ENCODE results near the gene PHYHIPL. TPM values are rescaled to one million over a fixed set of nuclear protein-coding genes. Genes with fewer than 3 reads are reported as not detected.

The PHYHIPL gene
- total and polyA plus RNA-seq, 2 of the 4 experiments (the other 2 are of a cell fraction), result not detected

GRCh38 chr10:59190332-59190731 is 13.9 kb downstream of the PHYHIPL start:
- H3K4me1 ChIP-seq (ENCODE audit: control insufficient read depth, insufficient read depth, low read length), result no peaks in the 10 kb centered on the region
- H4K8ac ChIP-seq (ENCODE audit: low read depth in 2 of 2, low read length in 2 of 2), result no peak overlapping the region
- H2BK120ac ChIP-seq (ENCODE audit: low read depth, low read length), result no peak overlapping the region
- no peak overlapping the region for H3K14ac ChIP-seq (replicated peaks; ENCODE audit: low read depth, low read length)
- no CpG with 5 or more reads among the region's 1 CpG for WGBS, 2 experiments (ENCODE audit: extremely low coverage in 2 of 2, insufficient read length in 1 of 2)
- H4K5ac ChIP-seq (ENCODE audit: low read depth, low read length), result no peak overlapping the region
- H2AFZ ChIP-seq (replicated peaks; ENCODE audit: low read length, poor library complexity), result no peak overlapping the region
- no peak overlapping the region for H2AK5ac ChIP-seq (ENCODE audit: low read depth, low read length)
- no peak overlapping the region for H2AK9ac ChIP-seq (replicated peaks; ENCODE audit: low read depth, low read length, poor library complexity)
- intact Hi-C loops (cut with micrococcal nuclease) (no loop called here), in situ Hi-C loops (cut with MboI; ENCODE audit: low sequenced_read_pairs) (no loop called here), dilution Hi-C loops (cut with HindIII; ENCODE audit: low sequenced_read_pairs, unreplicated experiment) (no loop called here)
- ATAC-seq (ENCODE audit: low read depth), result no peak
- no peaks in the 10 kb centered on the region for H3K79me1 ChIP-seq (ENCODE audit: low read depth in 1 of 2, low read length in 2 of 2)
- DNase-seq, result no peak
- H3K9me1 ChIP-seq (ENCODE audit: insufficient read depth, low read length), result no peaks in the 10 kb centered on the region
- no peak overlapping the region for H4K91ac ChIP-seq (ENCODE audit: insufficient read depth, low read depth, low read length)
- no peak overlapping the region for H2BK20ac ChIP-seq (ENCODE audit: low read depth, low read length)
- no peak overlapping the region for H2BK5ac ChIP-seq (ENCODE audit: low read depth, low read length, poor library complexity, severe bottlenecking)
- BruUV-seq (replicated peaks), result no TSS peak
- H3K18ac ChIP-seq (ENCODE audit: low read depth, low read length), result no peak overlapping the region
- H3K36me3 ChIP-seq (ENCODE audit: control insufficient read depth, insufficient read depth, low read length), result no peaks in the 10 kb centered on the region
- H3K56ac ChIP-seq (ENCODE audit: extremely low read depth, insufficient read depth, low read length), result no peak overlapping the region
- ChIA-PET POLR2A (ENCODE audit: unreplicated experiment) (no interaction called here), CTCF (interaction anchor here (1.4 kb wide), 1 partner anchor 45 kb away, joined by 3 read pairs; no protein-coding TSS in a partner anchor)
- H3K4ac ChIP-seq (ENCODE audit: low read depth, low read length), result no peak overlapping the region
- H3K9me3 ChIP-seq (ENCODE audit: control insufficient read depth, insufficient read depth, low read length), result no peaks in the 10 kb centered on the region
- no peaks in the 10 kb centered on the region for H3K27me3 ChIP-seq (ENCODE audit: control insufficient read depth, insufficient read depth, low read length)
- H3K23ac ChIP-seq (ENCODE audit: low read depth, low read length), result no peak overlapping the region
- no peak overlapping the region for H3K27ac ChIP-seq (ENCODE audit: insufficient read depth, low read length)
- H3K9ac ChIP-seq (ENCODE audit: low read depth, low read length), result no peak overlapping the region
- TF ChIP-seq CTCF (conservative IDR thresholded peaks at IDR 0.05; ENCODE audit: low read depth, low read length) (no peak), MAZ (IDR thresholded peaks at IDR 0.05; ENCODE audit: borderline replicate concordance, low read depth, low read length) (no peak), MXI1 (IDR thresholded peaks at IDR 0.05; ENCODE audit: borderline replicate concordance, low read depth, low read length) (no peak), CHD1 (IDR thresholded peaks at IDR 0.05; ENCODE audit: low read depth, low read length) (no peak), RAD21 (IDR thresholded peaks at IDR 0.05; ENCODE audit: low read length) (no peak), RFX5 (IDR thresholded peaks at IDR 0.05; ENCODE audit: low read depth, low read length) (no peak), BHLHE40 (IDR thresholded peaks at IDR 0.05; ENCODE audit: low read depth, low read length) (no peak), RCOR1 (IDR thresholded peaks at IDR 0.05; ENCODE audit: insufficient replicate concordance, low read length) (no peak), MAFK (IDR thresholded peaks at IDR 0.05; ENCODE audit: low read depth, low read length) (no peak), FOS (IDR thresholded peaks at IDR 0.05; ENCODE audit: low read depth, low read length) (no peak), SMC3 (IDR thresholded peaks at IDR 0.05; ENCODE audit: low read depth, low read length) (no peak)
- H3K4me2 ChIP-seq (ENCODE audit: low read depth, low read length), result no peak overlapping the region
- no peak overlapping the region for H3K4me3 ChIP-seq (ENCODE audit: insufficient read depth, low read depth, low read length)
- H4K20me1 ChIP-seq (ENCODE audit: insufficient read depth, low read length), result no peaks in the 10 kb centered on the region
- no peak overlapping the region for H2BK15ac ChIP-seq (ENCODE audit: low read depth, low read length)
